ENCODE measurements around the gene AQP11. TPM values are rescaled to one million over a fixed set of nuclear protein-coding genes. Genes with fewer than 3 reads are reported as not detected.

The AQP11 gene
- total RNA-seq, 2 donors from 2014 or later = 6.9 to 16.6 TPM

DNA sequence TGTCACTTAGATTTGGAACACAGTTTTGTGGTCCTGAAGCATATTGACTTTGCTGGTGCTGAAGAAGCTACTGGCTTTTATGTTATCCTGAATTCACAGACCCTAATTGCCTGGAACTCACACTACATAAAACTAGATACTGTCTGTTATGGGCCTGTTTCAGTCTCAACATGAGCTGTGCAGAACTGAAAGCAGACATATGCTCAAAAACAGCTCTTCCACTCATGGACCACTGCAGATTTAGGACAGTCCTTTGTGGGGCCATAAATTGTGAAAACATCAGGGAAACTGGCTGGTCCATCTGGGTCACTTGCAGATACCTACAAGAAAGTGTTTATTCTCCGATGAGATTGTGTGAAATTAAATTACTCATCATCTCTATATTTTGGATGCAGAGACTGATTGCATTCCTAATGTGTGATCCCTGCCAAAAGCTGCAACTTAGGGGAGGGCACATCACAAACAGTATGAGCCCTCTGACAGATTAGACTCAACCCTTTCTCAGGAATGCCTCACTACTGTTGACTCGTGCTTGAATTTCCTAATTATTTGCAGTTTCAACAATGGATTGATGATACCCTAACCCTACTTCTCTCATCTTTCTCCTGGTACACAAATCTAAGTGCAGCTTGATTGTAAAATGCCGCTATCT lies 58.0 kb downstream of the AQP11 start:
- Histone ChIP-seq H3K27ac (no peak overlapping the region), H3K27me3 (replicated peaks; ENCODE audit: insufficient read depth) (no peaks in the 10 kb centered on the region), H3K4me1 (replicated peaks) (no peaks in the 10 kb centered on the region), H3K4me3 (no peak overlapping the region), H3K9me3 (no peaks in the 10 kb centered on the region), H3K36me3 (no peaks in the 10 kb centered on the region)
- DNase-seq (ENCODE audit: low spot score) = no peak
- TF ChIP-seq, protein P1, sequence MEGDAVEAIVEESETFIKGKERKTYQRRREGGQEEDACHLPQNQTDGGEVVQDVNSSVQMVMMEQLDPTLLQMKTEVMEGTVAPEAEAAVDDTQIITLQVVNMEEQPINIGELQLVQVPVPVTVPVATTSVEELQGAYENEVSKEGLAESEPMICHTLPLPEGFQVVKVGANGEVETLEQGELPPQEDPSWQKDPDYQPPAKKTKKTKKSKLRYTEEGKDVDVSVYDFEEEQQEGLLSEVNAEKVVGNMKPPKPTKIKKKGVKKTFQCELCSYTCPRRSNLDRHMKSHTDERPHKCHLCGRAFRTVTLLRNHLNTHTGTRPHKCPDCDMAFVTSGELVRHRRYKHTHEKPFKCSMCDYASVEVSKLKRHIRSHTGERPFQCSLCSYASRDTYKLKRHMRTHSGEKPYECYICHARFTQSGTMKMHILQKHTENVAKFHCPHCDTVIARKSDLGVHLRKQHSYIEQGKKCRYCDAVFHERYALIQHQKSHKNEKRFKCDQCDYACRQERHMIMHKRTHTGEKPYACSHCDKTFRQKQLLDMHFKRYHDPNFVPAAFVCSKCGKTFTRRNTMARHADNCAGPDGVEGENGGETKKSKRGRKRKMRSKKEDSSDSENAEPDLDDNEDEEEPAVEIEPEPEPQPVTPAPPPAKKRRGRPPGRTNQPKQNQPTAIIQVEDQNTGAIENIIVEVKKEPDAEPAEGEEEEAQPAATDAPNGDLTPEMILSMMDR (IDR thresholded peaks at IDR 0.05) = no peak
- no peak for TF ChIP-seq POLR2AphosphoS5 (IDR thresholded peaks at IDR 0.05)
- TF ChIP-seq POLR2A (IDR thresholded peaks at IDR 0.05) = no peak
- WGBS = 66% methylated on average over 3 of the region's 3 CpGs
- intact Hi-C loops (cut with DNase I) = no loop called here

DNA sequence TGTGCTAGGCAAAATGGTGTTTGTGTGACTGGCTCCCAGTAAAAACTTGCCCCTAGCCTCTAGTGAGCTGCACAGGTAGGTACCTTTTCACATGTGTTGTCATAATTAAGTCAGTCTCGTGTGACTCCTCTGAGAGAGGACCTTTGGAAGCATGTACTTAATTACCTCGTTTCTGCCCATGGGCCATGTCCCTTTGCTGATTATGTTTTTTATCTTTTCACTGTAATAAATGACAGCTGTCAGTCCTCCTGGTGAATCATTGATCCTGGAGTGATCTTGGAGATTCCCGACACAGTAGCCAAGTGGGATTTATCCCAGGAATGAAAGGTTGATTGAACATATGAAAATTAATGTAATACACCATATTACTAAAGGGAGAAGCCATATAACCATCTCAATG lies 60.4 kb downstream of the AQP11 start:
- Histone ChIP-seq H3K9me3 (no peaks in the 10 kb centered on the region), H3K27me3 (replicated peaks; ENCODE audit: insufficient read depth) (no peaks in the 10 kb centered on the region), H3K27ac (no peak overlapping the region), H3K36me3 (no peaks in the 10 kb centered on the region), H3K4me1 (replicated peaks) (no peaks in the 10 kb centered on the region), H3K4me3 (no peak overlapping the region)
- intact Hi-C loops (cut with DNase I) = no loop called here
- 74% methylated on average over 3 of the region's 3 CpGs for WGBS
- DNase-seq (ENCODE audit: low spot score) = no peak
- TF ChIP-seq POLR2A (IDR thresholded peaks at IDR 0.05) (no peak), POLR2AphosphoS5 (IDR thresholded peaks at IDR 0.05) (no peak)
- TF ChIP-seq, protein P1 (IDR thresholded peaks at IDR 0.05) = no peak

DNA sequence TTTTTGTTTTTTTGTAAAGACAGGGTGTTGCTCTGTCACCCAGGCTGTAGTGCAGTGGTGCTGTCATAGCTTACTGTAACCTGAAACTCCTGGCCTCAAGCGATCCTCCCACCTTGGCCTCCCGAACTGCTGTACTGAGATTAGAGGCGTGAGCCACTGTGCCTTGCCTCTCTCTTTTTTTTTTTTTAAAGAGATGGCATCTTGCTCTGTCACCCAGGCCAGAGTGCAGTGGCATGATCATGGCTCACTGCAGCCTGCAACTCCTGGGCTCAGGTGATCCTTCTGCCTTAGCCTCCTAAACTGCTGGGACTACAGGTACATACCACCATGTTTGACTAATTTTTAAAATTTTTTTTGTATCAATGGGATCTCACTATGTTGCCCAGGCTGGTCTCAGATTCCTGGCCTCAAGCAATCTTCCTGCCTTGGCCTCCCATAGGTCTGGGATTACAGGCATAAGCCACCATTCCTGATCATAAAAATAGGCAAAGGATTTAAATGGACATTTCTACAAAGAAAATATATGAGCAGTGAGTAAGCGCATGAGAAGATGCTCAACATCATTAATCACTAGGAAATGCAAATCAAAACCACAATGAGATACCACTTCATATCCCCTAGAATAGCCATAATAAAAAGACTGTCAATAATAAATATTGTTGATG lies 65.1 kb downstream of the AQP11 start:
- no peak for TF ChIP-seq POLR2A (IDR thresholded peaks at IDR 0.05)
- TF ChIP-seq, protein P1 (IDR thresholded peaks at IDR 0.05) = no peak
- TF ChIP-seq POLR2AphosphoS5 (IDR thresholded peaks at IDR 0.05) = no peak
- H3K27ac ChIP-seq = no peak overlapping the region
- no peak for DNase-seq (ENCODE audit: low spot score)
- H3K9me3 ChIP-seq = no peaks in the 10 kb centered on the region
- no peak overlapping the region for H3K4me3 ChIP-seq
- no peaks in the 10 kb centered on the region for H3K27me3 ChIP-seq (replicated peaks; ENCODE audit: insufficient read depth)
- H3K36me3 ChIP-seq = no peaks in the 10 kb centered on the region
- intact Hi-C loops (cut with DNase I) = no loop called here
- WGBS = 80% methylated on average over 4 of the region's 4 CpGs
- H3K4me1 ChIP-seq (replicated peaks) = no peaks in the 10 kb centered on the region

DNA sequence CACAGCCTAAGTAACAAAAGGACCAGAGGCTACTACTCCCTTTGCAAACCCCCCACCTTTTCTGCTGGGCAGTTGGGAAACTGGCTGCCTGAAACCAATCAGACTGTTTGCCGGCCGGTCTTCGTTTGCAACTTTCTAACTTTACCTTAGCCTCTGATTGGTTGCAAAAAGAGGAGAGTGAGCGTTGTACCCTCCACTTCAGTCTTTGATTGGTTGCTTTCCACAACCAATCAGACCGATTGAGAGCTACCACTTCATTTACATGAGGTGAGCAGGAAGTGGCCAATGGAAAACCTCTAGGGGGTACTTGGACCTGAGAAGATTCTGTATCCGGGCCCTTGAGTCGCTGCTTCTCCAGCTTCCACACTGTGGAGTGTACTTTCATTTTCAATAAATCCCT lies 66.6 kb downstream of the AQP11 start:
- Histone ChIP-seq H3K36me3 (no peaks in the 10 kb centered on the region), H3K4me3 (no peak overlapping the region), H3K9me3 (no peaks in the 10 kb centered on the region), H3K27me3 (replicated peaks; ENCODE audit: insufficient read depth) (no peaks in the 10 kb centered on the region), H3K4me1 (replicated peaks) (no peaks in the 10 kb centered on the region), H3K27ac (no peak overlapping the region)
- 88% methylated on average over 7 of the region's 7 CpGs for WGBS
- intact Hi-C loops (cut with DNase I) = no loop called here
- no peak for DNase-seq (ENCODE audit: low spot score)
- TF ChIP-seq POLR2AphosphoS5 (IDR thresholded peaks at IDR 0.05) = no peak
- no peak for TF ChIP-seq POLR2A (IDR thresholded peaks at IDR 0.05)
- TF ChIP-seq, protein P1 (IDR thresholded peaks at IDR 0.05) = no peak
